Neural cell (in vitro differentiated cells): ENCODE measurements around the gene TMEM234. TPM values are rescaled to one million over a fixed set of nuclear protein-coding genes. Genes with fewer than 3 reads are reported as not detected.

Experiments used
- H2AFZ ChIP-seq: fragments of 200-600, 300-800 bp; sonication (generic), shearing (Covaris generic); 2 replicates; pipeline ENCODE4 v1.6.0; 2014; ENCODE audit warnings: low read depth, mild to moderate bottlenecking, antibody characterized with exemption, low read length, moderate library complexity
- H3F3A ChIP-seq: fragments of 200-600 bp; shearing (Covaris generic); 2 replicates; pipeline ENCODE4 v1.6.1; 2016; ENCODE audit warnings: mild to moderate bottlenecking, moderate library complexity, mixed read lengths, antibody characterized with exemption, low read length; ENCODE audit not compliant: insufficient read depth, poor library complexity, severe bottlenecking
- H3K27ac ChIP-seq: fragments of 200-600, 300-800 bp; sonication (generic), shearing (Covaris generic); 2 replicates; pipeline ENCODE4 v1.5.1; 2014; ENCODE audit warnings: mild to moderate bottlenecking, low read length, moderate library complexity
- H3K27me3 ChIP-seq: fragments of 300-800, 200-600 bp; sonication (generic), shearing (Covaris generic); 2 replicates; pipeline ENCODE4 v1.6.0; 2014; ENCODE audit warnings: mild to moderate bottlenecking, low read depth, low read length, moderate library complexity; ENCODE audit not compliant: insufficient read depth
- H3K36me3 ChIP-seq: fragments of 300-800, 200-600 bp; sonication (generic), shearing (Covaris generic); 2 replicates; pipeline ENCODE4 v1.5.1; 2014; ENCODE audit warnings: mild to moderate bottlenecking, antibody characterized with exemption, low read length, moderate library complexity; ENCODE audit not compliant: insufficient read depth
- H3K4me2 ChIP-seq: fragments of 300-800, 200-600 bp; sonication (generic), shearing (Covaris generic); 2 replicates; pipeline ENCODE4 v1.6.0; 2014; ENCODE audit warnings: mild to moderate bottlenecking, low read length
- H3K4me3 ChIP-seq: fragments of 300-800, 200-600 bp; sonication (generic), shearing (Covaris generic); 2 replicates; pipeline ENCODE4 v1.5.1; 2014; ENCODE audit warnings: mild to moderate bottlenecking, low read length, moderate library complexity
- H3K79me2 ChIP-seq: fragments of 200-600 bp; shearing (Covaris generic); replicated peaks from 2 replicates; pipeline ENCODE4 v1.6.0; 2014; ENCODE audit warnings: mild to moderate bottlenecking, low read length, moderate library complexity; ENCODE audit not compliant: insufficient read depth
- H3K9ac ChIP-seq: fragments of 300-800, 200-600 bp; sonication (generic), shearing (Covaris generic); 2 replicates; pipeline ENCODE4 v1.6.1; 2016; ENCODE audit warnings: mild to moderate bottlenecking, low read length, mixed read lengths
- H3K9me2 ChIP-seq: fragments of 200-600 bp; shearing (Covaris generic); 2 replicates; pipeline ENCODE4 v1.6.1; 2016; ENCODE audit warnings: mild to moderate bottlenecking, low read length, mixed read lengths; ENCODE audit not compliant: insufficient read depth
- H3K9me3 ChIP-seq: fragments of 200-600, 300-800 bp; sonication (generic), shearing (Covaris generic); 2 replicates; pipeline ENCODE4 v1.6.1; 2016; ENCODE audit warnings: mild to moderate bottlenecking, mixed run types, low read length, moderate library complexity, mixed read lengths
- H4K20me1 ChIP-seq: fragments of 200-600 bp; shearing (Covaris generic); 2 replicates; pipeline ENCODE4 v1.6.1; 2016; ENCODE audit warnings: mild to moderate bottlenecking, mixed run types; ENCODE audit not compliant: insufficient read depth
- EP300 ChIP-seq: fragments of 450-650 bp; conservative IDR thresholded peaks from 2 replicates; pipeline ENCODE4 v1.6.1; 2014; ENCODE audit warnings: antibody characterized with exemption, mild to moderate bottlenecking, moderate library complexity; ENCODE audit not compliant: poor library complexity, severe bottlenecking
- EZH2 ChIP-seq: fragments of 200-600, 300-800 bp; shearing (Covaris generic), sonication (generic); IDR thresholded peaks from 2 replicates; pipeline ENCODE4 v1.6.1; 2014; ENCODE audit warnings: antibody characterized with exemption, low read length, borderline replicate concordance, mild to moderate bottlenecking; ENCODE audit not compliant: insufficient read depth, poor library complexity, severe bottlenecking
- MXI1 ChIP-seq: fragments of 450-650 bp; conservative IDR thresholded peaks from 2 replicates; pipeline ENCODE4 v1.6.1; 2014; ENCODE audit warnings: antibody characterized with exemption, mild to moderate bottlenecking; ENCODE audit not compliant: poor library complexity, severe bottlenecking
- POLR2AphosphoS5 ChIP-seq: IDR thresholded peaks from 2 replicates; pipeline ENCODE4 v1.6.1; 2012
- RAD21 ChIP-seq: fragments of 450-650 bp; conservative IDR thresholded peaks from 2 replicates; pipeline ENCODE4 v1.6.1; 2014; ENCODE audit warnings: antibody characterized with exemption, mild to moderate bottlenecking, moderate library complexity
- SMC3 ChIP-seq: fragments of 450-650 bp; conservative IDR thresholded peaks from 2 replicates; pipeline ENCODE4 v1.6.1; 2014; ENCODE audit warnings: antibody characterized with exemption, mild to moderate bottlenecking, moderate library complexity; ENCODE audit not compliant: poor library complexity
- TAF1 ChIP-seq: IDR thresholded peaks from 2 replicates; pipeline ENCODE4 v1.6.1; 2012; ENCODE audit warnings: low read depth
- polyA plus RNA-seq: library from polyadenylated mRNA; depleted of rRNA; stranded (reverse); fragments of >200 nt; gene quantifications from 2 replicates; pipeline ENCODE4 v1.2.3, GENCODE V29; 2014
- TF ChIP-seq, protein P1 (sequence below): fragments of 450-650 bp; IDR thresholded peaks from 2 replicates; pipeline ENCODE4 v1.5.1; 2014; ENCODE audit warnings: antibody characterized with exemption, mild to moderate bottlenecking, moderate library complexity; ENCODE audit not compliant: poor library complexity, severe bottlenecking
- TF ChIP-seq, protein P2 (sequence below): IDR thresholded peaks from 2 replicates; pipeline ENCODE4 v1.6.1; 2012; ENCODE audit warnings: borderline replicate concordance

The TMEM234 gene
- polyA plus RNA-seq, 1 donor from 2014 or later = 24.4 TPM

DNA sequence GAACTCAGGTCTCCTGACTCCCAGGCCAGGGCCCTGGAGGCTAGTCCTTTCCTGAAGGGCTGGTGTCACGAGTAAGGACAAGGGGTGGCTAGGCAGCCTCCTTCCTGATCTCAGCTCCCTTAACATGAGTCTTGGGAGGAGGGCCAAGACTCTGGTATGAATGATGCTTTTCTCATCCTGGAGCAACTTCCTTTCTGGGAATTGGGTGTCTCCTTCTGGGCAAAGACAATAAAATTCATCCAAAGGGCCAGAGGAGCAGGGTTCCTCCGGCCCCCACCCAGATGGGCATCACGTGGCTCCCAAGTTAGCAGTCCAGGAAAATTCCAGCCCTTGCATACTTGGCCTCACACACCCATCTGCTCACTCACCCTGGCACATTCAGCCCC lies 24.7 kb upstream of the TMEM234 start, which contains the start of gene FAM167B:
FAM167B (plus strand) TSS at position 335 of the 386 bp plus-strand sequence. CDS start 200 bp downstream, outside the sequence.
- Histone ChIP-seq H3K9ac (no peak within 1 kb of the TSS), H3K36me3 (no peaks in the 10 kb centered on the region), H3K9me3 (no peaks in the 10 kb centered on the region), H3K9me2 (no peaks in the 10 kb centered on the region), H4K20me1 (no peaks in the 10 kb centered on the region), H3K4me2 (no peak within 1 kb of the TSS), H3F3A (no peaks in the 10 kb centered on the region), H3K4me3 (no peak within 1 kb of the TSS), H2AFZ (no peak within 1 kb of the TSS), H3K27me3 (peaks cover under 1% of the 10 kb centered on the region), H3K27ac (no peak within 1 kb of the TSS), H3K79me2 (no peaks in the 10 kb centered on the region)
- no peak for TF ChIP-seq SMC3
- TF ChIP-seq, protein P1, sequence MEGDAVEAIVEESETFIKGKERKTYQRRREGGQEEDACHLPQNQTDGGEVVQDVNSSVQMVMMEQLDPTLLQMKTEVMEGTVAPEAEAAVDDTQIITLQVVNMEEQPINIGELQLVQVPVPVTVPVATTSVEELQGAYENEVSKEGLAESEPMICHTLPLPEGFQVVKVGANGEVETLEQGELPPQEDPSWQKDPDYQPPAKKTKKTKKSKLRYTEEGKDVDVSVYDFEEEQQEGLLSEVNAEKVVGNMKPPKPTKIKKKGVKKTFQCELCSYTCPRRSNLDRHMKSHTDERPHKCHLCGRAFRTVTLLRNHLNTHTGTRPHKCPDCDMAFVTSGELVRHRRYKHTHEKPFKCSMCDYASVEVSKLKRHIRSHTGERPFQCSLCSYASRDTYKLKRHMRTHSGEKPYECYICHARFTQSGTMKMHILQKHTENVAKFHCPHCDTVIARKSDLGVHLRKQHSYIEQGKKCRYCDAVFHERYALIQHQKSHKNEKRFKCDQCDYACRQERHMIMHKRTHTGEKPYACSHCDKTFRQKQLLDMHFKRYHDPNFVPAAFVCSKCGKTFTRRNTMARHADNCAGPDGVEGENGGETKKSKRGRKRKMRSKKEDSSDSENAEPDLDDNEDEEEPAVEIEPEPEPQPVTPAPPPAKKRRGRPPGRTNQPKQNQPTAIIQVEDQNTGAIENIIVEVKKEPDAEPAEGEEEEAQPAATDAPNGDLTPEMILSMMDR = no peak
- TF ChIP-seq RAD21 = no peak
- TF ChIP-seq, protein P2, sequence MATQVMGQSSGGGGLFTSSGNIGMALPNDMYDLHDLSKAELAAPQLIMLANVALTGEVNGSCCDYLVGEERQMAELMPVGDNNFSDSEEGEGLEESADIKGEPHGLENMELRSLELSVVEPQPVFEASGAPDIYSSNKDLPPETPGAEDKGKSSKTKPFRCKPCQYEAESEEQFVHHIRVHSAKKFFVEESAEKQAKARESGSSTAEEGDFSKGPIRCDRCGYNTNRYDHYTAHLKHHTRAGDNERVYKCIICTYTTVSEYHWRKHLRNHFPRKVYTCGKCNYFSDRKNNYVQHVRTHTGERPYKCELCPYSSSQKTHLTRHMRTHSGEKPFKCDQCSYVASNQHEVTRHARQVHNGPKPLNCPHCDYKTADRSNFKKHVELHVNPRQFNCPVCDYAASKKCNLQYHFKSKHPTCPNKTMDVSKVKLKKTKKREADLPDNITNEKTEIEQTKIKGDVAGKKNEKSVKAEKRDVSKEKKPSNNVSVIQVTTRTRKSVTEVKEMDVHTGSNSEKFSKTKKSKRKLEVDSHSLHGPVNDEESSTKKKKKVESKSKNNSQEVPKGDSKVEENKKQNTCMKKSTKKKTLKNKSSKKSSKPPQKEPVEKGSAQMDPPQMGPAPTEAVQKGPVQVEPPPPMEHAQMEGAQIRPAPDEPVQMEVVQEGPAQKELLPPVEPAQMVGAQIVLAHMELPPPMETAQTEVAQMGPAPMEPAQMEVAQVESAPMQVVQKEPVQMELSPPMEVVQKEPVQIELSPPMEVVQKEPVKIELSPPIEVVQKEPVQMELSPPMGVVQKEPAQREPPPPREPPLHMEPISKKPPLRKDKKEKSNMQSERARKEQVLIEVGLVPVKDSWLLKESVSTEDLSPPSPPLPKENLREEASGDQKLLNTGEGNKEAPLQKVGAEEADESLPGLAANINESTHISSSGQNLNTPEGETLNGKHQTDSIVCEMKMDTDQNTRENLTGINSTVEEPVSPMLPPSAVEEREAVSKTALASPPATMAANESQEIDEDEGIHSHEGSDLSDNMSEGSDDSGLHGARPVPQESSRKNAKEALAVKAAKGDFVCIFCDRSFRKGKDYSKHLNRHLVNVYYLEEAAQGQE = no peak
- no peak for TF ChIP-seq TAF1
- TF ChIP-seq EZH2 = no peak
- TF ChIP-seq POLR2AphosphoS5 = no peak
- TF ChIP-seq EP300 = no peak
- TF ChIP-seq MXI1 = no peak

DNA sequence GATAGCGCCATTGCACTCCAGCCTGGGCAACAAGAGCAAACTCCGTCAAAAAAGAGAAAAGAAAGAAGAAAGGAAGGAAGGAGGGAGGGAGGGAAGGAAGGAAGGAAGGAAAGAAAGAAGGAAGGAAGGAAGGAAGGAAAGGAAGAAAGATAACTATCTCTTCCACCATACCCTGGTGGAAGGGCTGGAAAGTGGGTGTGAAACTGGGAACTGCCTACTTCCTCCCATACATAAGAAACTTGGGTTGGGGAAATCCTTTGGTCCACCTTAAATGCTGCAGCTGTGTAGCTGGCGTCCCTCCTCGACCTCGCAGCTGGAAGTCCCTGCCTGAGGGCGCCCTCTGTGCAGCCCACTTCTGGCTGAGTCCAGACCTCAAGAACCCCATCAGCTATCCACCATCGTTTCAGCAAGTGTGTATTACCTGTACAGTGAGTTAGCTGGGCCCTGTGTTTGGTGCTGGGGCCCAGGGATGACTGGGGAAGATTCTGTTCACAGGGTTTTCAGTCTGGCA lies 20.2 kb upstream of the TMEM234 start:
- Histone ChIP-seq H4K20me1 (no peaks in the 10 kb centered on the region), H3K79me2 (no peaks in the 10 kb centered on the region), H2AFZ (no peak overlapping the region), H3K9ac (no peak overlapping the region), H3K27ac (no peak overlapping the region), H3K36me3 (no peaks in the 10 kb centered on the region), H3K4me3 (no peak overlapping the region), H3F3A (no peaks in the 10 kb centered on the region), H3K4me2 (no peak overlapping the region), H3K9me2 (no peaks in the 10 kb centered on the region), H3K27me3 (peaks cover 24% of the 10 kb centered on the region), H3K9me3 (no peaks in the 10 kb centered on the region)
- TF ChIP-seq RAD21 (no peak), EP300 (no peak), TAF1 (no peak), MXI1 (no peak), SMC3 (no peak), POLR2AphosphoS5 (no peak)
- TF ChIP-seq, protein P1 = no peak
- TF ChIP-seq, protein P2 = no peak
